Neural progenitor cell (in vitro differentiated cells): ENCODE measurements around the gene SH3TC1. TPM values are rescaled to one million over a fixed set of nuclear protein-coding genes. Genes with fewer than 3 reads are reported as not detected.

ENCODE experiments used
- DNase-seq: peaks from one replicate; pipeline ENCODE4 v3.0.0-alpha.2; 2016; ENCODE audit warnings: low spot score
- H2AFZ ChIP-seq: fragments of 200-600 bp; sonication (generic); replicated peaks from 2 replicates; pipeline ENCODE4 v1.6.1; 2016; ENCODE audit warnings: antibody characterized with exemption
- H3F3A ChIP-seq: fragments of 200-600 bp; sonication (generic); 2 replicates; pipeline ENCODE4 v1.6.1; 2016; ENCODE audit warnings: antibody characterized with exemption, low read depth
- H3K27ac ChIP-seq: fragments of 200-600 bp; sonication (generic); 2 replicates; pipeline ENCODE4 v1.5.1; 2016; ENCODE audit warnings: mild to moderate bottlenecking
- H3K27me3 ChIP-seq: fragments of 200-600 bp; sonication (generic); 2 replicates; pipeline ENCODE4 v1.6.1; 2016; ENCODE audit warnings: mild to moderate bottlenecking, moderate library complexity
- H3K36me3 ChIP-seq: fragments of 200-600 bp; sonication (generic); 2 replicates; pipeline ENCODE4 v1.5.1; 2016
- H3K4me1 ChIP-seq: fragments of 200-600 bp; sonication (generic); 2 replicates; pipeline ENCODE4 v1.6.1; 2016; ENCODE audit warnings: mixed run types
- H3K4me2 ChIP-seq: fragments of 200-600 bp; sonication (generic); 2 replicates; pipeline ENCODE4 v1.6.1; 2016
- H3K4me3 ChIP-seq: fragments of 200-600 bp; sonication (generic); 2 replicates; pipeline ENCODE4 v1.5.1; 2016
- H3K79me2 ChIP-seq: fragments of 200-600 bp; sonication (generic); 2 replicates; pipeline ENCODE4 v1.6.1; 2016; ENCODE audit warnings: low read depth
- H3K9ac ChIP-seq: fragments of 200-600 bp; sonication (generic); 2 replicates; pipeline ENCODE4 v1.6.1; 2016
- H3K9me3 ChIP-seq: fragments of 200-600 bp; sonication (generic); 2 replicates; pipeline ENCODE4 v1.5.1; 2016; ENCODE audit warnings: low read depth
- H4K20me1 ChIP-seq: fragments of 200-600 bp; sonication (generic); 2 replicates; pipeline ENCODE4 v1.6.1; 2016; ENCODE audit warnings: low read depth
- H3K27ac Mint-ChIP-seq: 3 replicates; pipeline ENCODE4 v1.8.0; 2021; ENCODE audit warnings: mixed read lengths
- H3K27me3 Mint-ChIP-seq: 2 replicates; pipeline ENCODE4 v1.8.0; 2022; ENCODE audit warnings: low read depth, mild to moderate bottlenecking, inconsistent platforms, moderate library complexity, mixed read lengths; ENCODE audit not compliant: insufficient read depth
- H3K36me3 Mint-ChIP-seq: 3 replicates; pipeline ENCODE4 v1.8.0; 2021; ENCODE audit warnings: mixed read lengths
- H3K4me1 Mint-ChIP-seq: 3 replicates; pipeline ENCODE4 v1.8.0; 2021; ENCODE audit warnings: mixed read lengths
- H3K4me3 Mint-ChIP-seq: 3 replicates; pipeline ENCODE4 v1.8.0; 2021; ENCODE audit warnings: mild to moderate bottlenecking, moderate library complexity, mixed read lengths
- H3K9me3 Mint-ChIP-seq: 3 replicates; pipeline ENCODE4 v1.8.0; 2020; ENCODE audit warnings: mixed read lengths
- EZH2 ChIP-seq: fragments of 200-600 bp; sonication (generic); IDR thresholded peaks from 2 replicates; pipeline ENCODE4 v1.6.1; 2017; ENCODE audit warnings: antibody characterized with exemption, mild to moderate bottlenecking, moderate library complexity
- EZH2phosphoT487 ChIP-seq: fragments of 200-600 bp; sonication (generic); IDR thresholded peaks from 2 replicates; pipeline ENCODE4 v1.6.1; 2017; ENCODE audit warnings: antibody characterized with exemption
- total RNA-seq: library from RNA; depleted of rRNA; stranded (reverse); fragments of >200 nt; gene quantifications from 2 replicates; pipeline ENCODE4 v1.2.3, GENCODE V29; 2015; ENCODE audit warnings: low replicate concordance
- TF ChIP-seq, protein P1 (sequence below): fragments of 200-600 bp; sonication (generic); IDR thresholded peaks from 2 replicates; pipeline ENCODE4 v1.5.1; 2017; ENCODE audit warnings: antibody characterized with exemption, mild to moderate bottlenecking

SH3TC1 gene
- total RNA-seq, 1 donor from 2014 or later = 0.22 TPM

GRCh38 chr4:8213121-8213520 is 14.0 kb downstream of the SH3TC1 start:
- Mint-ChIP-seq H3K27me3 (peaks cover 6% of the 10 kb centered on the region), H3K36me3 (no peaks in the 10 kb centered on the region), H3K4me1 (peaks cover 28% of the 10 kb centered on the region), H3K9me3 (no peaks in the 10 kb centered on the region), H3K4me3 (no peak overlapping the region), H3K27ac (peak overlapping the region; percentile 14)
- Histone ChIP-seq H3F3A (no peaks in the 10 kb centered on the region), H3K36me3 (no peaks in the 10 kb centered on the region), H3K4me3 (no peak overlapping the region), H3K9me3 (no peaks in the 10 kb centered on the region), H3K79me2 (no peaks in the 10 kb centered on the region), H3K27ac (no peak overlapping the region), H3K4me2 (no peak overlapping the region), H3K4me1 (no peaks in the 10 kb centered on the region), H3K27me3 (no peaks in the 10 kb centered on the region), H3K9ac (no peak overlapping the region), H2AFZ (no peak overlapping the region), H4K20me1 (no peaks in the 10 kb centered on the region)
- TF ChIP-seq, protein P1, sequence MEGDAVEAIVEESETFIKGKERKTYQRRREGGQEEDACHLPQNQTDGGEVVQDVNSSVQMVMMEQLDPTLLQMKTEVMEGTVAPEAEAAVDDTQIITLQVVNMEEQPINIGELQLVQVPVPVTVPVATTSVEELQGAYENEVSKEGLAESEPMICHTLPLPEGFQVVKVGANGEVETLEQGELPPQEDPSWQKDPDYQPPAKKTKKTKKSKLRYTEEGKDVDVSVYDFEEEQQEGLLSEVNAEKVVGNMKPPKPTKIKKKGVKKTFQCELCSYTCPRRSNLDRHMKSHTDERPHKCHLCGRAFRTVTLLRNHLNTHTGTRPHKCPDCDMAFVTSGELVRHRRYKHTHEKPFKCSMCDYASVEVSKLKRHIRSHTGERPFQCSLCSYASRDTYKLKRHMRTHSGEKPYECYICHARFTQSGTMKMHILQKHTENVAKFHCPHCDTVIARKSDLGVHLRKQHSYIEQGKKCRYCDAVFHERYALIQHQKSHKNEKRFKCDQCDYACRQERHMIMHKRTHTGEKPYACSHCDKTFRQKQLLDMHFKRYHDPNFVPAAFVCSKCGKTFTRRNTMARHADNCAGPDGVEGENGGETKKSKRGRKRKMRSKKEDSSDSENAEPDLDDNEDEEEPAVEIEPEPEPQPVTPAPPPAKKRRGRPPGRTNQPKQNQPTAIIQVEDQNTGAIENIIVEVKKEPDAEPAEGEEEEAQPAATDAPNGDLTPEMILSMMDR = no peak
- TF ChIP-seq EZH2 = no peak
- TF ChIP-seq EZH2phosphoT487 = no peak
- no peak for DNase-seq

- no peaks in the 10 kb centered on the region for H3K9me3 Mint-ChIP-seq
- H3K4me1 Mint-ChIP-seq = peaks cover 23% of the 10 kb centered on the region
- H3K27ac ChIP-seq = no peak overlapping the region
- TF ChIP-seq EZH2phosphoT487 = no peak
- H3K4me3 Mint-ChIP-seq = no peak overlapping the region
- H3K4me3 ChIP-seq = no peak overlapping the region
- no peaks in the 10 kb centered on the region for H3K36me3 ChIP-seq
- H3F3A ChIP-seq = no peaks in the 10 kb centered on the region
- no peaks in the 10 kb centered on the region for H3K27me3 ChIP-seq
- no peaks in the 10 kb centered on the region for H3K36me3 Mint-ChIP-seq
- H3K9ac ChIP-seq = no peak overlapping the region
- no peaks in the 10 kb centered on the region for H3K9me3 ChIP-seq
- no peak for DNase-seq
- no peak overlapping the region for H2AFZ ChIP-seq
- H3K4me1 ChIP-seq = no peaks in the 10 kb centered on the region
- H3K79me2 ChIP-seq = no peaks in the 10 kb centered on the region
- H4K20me1 ChIP-seq = no peaks in the 10 kb centered on the region
- H3K4me2 ChIP-seq = no peak overlapping the region
- H3K27ac Mint-ChIP-seq = no peak overlapping the region
- H3K27me3 Mint-ChIP-seq = peaks cover 4% of the 10 kb centered on the region
Observed at GRCh38 chr4:8214136-8214535, 15.0 kb downstream of the SH3TC1 start.

DNA sequence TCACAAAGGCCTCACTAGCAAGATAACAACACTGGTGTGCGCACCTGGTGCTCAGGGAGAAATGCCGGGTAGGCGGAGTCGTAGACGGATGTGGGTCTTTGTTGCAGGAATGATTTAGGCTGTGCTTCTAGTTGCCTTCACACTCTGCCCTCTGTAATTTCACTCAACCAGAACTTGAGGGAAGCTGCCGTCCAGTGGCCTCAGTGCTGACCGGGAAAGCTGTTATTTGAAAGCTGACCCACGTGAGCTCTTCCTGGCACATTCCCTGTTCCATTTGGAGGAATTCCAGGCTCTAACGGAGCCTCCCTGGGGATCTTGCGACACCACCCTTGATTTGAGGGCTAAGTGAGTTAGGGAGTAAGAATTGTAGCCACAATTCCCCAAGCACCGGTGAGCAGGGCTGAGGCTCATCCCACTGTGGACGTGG is 15.9 kb downstream of the SH3TC1 start:
- H3K79me2 ChIP-seq = no peaks in the 10 kb centered on the region
- no peaks in the 10 kb centered on the region for H3K4me1 ChIP-seq
- H3K9ac ChIP-seq = no peak overlapping the region
- H3K9me3 Mint-ChIP-seq = no peaks in the 10 kb centered on the region
- no peak overlapping the region for H2AFZ ChIP-seq
- no peak overlapping the region for H3K4me2 ChIP-seq
- H3K27ac ChIP-seq = no peak overlapping the region
- H4K20me1 ChIP-seq = no peaks in the 10 kb centered on the region
- no peak overlapping the region for H3K4me3 ChIP-seq
- no peaks in the 10 kb centered on the region for H3K36me3 ChIP-seq
- no peaks in the 10 kb centered on the region for H3K27me3 ChIP-seq
- H3K4me1 Mint-ChIP-seq = peaks cover 18% of the 10 kb centered on the region
- H3K27ac Mint-ChIP-seq = peak overlapping the region; percentile 50
- no peaks in the 10 kb centered on the region for H3F3A ChIP-seq
- no peak for TF ChIP-seq EZH2
- TF ChIP-seq, protein P1 = no peak
- no peak for TF ChIP-seq EZH2phosphoT487
- peaks cover 4% of the 10 kb centered on the region for H3K27me3 Mint-ChIP-seq
- no peak overlapping the region for H3K4me3 Mint-ChIP-seq
- no peak for DNase-seq
- H3K36me3 Mint-ChIP-seq = no peaks in the 10 kb centered on the region
- no peaks in the 10 kb centered on the region for H3K9me3 ChIP-seq

DNA sequence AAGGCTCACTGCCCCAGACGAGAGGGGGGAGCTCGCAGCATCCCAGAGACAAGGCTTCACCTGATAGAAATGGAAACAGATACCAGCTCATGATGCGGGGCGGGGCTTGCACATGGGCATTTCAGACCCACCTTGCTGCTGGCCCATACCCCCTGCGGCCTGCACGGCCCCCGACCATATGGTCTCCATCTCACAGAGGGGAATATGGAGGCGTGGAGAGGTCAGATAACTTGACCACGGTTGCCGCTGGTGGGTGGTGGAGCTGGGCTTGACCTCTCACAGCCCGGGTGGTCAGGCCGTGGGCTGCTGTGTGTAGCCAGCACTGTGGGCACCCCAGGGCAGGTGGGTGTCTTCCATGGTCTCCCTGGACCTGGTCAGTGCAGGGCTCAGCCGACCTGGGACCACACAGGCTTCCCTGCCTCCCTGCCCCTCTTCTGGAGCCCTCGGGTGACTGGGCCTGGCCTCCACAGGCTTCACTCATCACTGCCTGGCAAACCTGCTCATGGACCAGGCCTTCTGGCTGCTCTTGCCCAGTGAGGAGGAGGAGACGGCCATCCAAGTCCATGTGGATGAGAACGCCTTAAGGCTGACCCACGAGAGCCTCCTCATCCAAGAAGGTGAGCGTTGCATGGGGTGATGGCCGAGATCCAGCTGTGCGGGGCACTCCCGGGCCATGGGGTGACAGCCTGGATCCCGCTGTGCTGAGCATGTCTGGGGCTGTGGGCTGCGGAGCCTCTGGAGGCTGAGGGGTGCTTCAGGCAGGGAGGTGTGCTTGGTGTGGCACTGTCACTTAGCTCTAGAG is 16.8 kb downstream of the SH3TC1 start:
- Mint-ChIP-seq H3K9me3 (no peaks in the 10 kb centered on the region), H3K27ac (no peak overlapping the region), H3K4me1 (peaks cover 18% of the 10 kb centered on the region), H3K27me3 (peaks cover 4% of the 10 kb centered on the region), H3K4me3 (no peak overlapping the region), H3K36me3 (no peaks in the 10 kb centered on the region)
- TF ChIP-seq, protein P1 = no peak
- TF ChIP-seq EZH2 = no peak
- TF ChIP-seq EZH2phosphoT487 = no peak
- Histone ChIP-seq H3K9ac (no peak overlapping the region), H3K4me2 (no peak overlapping the region), H4K20me1 (no peaks in the 10 kb centered on the region), H3K4me1 (no peaks in the 10 kb centered on the region), H3K79me2 (no peaks in the 10 kb centered on the region), H3K4me3 (no peak overlapping the region), H3F3A (no peaks in the 10 kb centered on the region), H3K27me3 (no peaks in the 10 kb centered on the region), H3K27ac (no peak overlapping the region), H2AFZ (no peak overlapping the region), H3K9me3 (no peaks in the 10 kb centered on the region), H3K36me3 (no peaks in the 10 kb centered on the region)
- no peak for DNase-seq
